ENCODE data around the gene SRCAP. TPM values are rescaled to one million over a fixed set of nuclear protein-coding genes. Genes with fewer than 3 reads are reported as not detected.

Gene SRCAP
- total RNA-seq, 2 experiments from 2014 or later = 59.5 to 60.1 TPM

- POLR2A ChIA-PET = no interaction called here
- Mint-ChIP-seq H3K27ac (no peak overlapping the region), H3K9me3 (no peaks in the 10 kb centered on the region), H3K4me3 (no peak overlapping the region), H3K36me3 (ENCODE audit: low read depth) (peaks cover 84% of the 10 kb centered on the region), H3K4me1 (ENCODE audit: low read depth) (no peaks in the 10 kb centered on the region), H3K27me3 (no peaks in the 10 kb centered on the region)
- DNase-seq (no peak), ATAC-seq (ENCODE audit: poor library complexity) (no peak)
- no peaks in the 10 kb centered on the region for H3K9me3 ChIP-seq (ENCODE audit: control insufficient read depth in 1 of 2, insufficient read depth in 1 of 2, low read length in 2 of 2)
- H3K27me3 ChIP-seq (ENCODE audit: control insufficient read depth in 1 of 2, insufficient read depth in 2 of 2, low read length in 2 of 2) = no peaks in the 10 kb centered on the region
- no peak overlapping the region for H3K4me3 ChIP-seq (ENCODE audit: low read length)
- no peaks in the 10 kb centered on the region for H3K4me1 ChIP-seq (ENCODE audit: insufficient read depth, low read length)
- intact Hi-C loops (cut with DNase I, micrococcal nuclease) = no loop called here
- H3K27ac ChIP-seq (ENCODE audit: low read depth in 1 of 2, low read length in 2 of 2) = no peak overlapping the region
- no peak for TF ChIP-seq CTCF (IDR thresholded peaks at IDR 0.05)
- CTCF ChIA-PET = interaction anchor here (1.8 kb wide), 1 partner anchor 10 kb away, joined by 5 read pairs; no protein-coding TSS in a partner anchor
- peaks cover 70% of the 10 kb centered on the region for H3K36me3 ChIP-seq (ENCODE audit: insufficient read depth, low read length)
Observed at GRCh38 chr16:30731411-30731810, 32.4 kb downstream of the SRCAP start.

- intact Hi-C loops (cut with DNase I, micrococcal nuclease) = no loop called here
- Histone ChIP-seq H3K27ac (ENCODE audit: low read depth in 1 of 2, low read length in 2 of 2) (no peak overlapping the region), H3K4me1 (ENCODE audit: insufficient read depth, low read length) (no peaks in the 10 kb centered on the region), H3K36me3 (ENCODE audit: insufficient read depth, low read length) (peaks cover 77% of the 10 kb centered on the region), H3K9me3 (ENCODE audit: control insufficient read depth in 1 of 2, insufficient read depth in 1 of 2, low read length in 2 of 2) (no peaks in the 10 kb centered on the region), H3K4me3 (ENCODE audit: low read length) (no peak overlapping the region), H3K27me3 (ENCODE audit: control insufficient read depth in 1 of 2, insufficient read depth in 2 of 2, low read length in 2 of 2) (no peaks in the 10 kb centered on the region)
- Mint-ChIP-seq H3K27me3 (no peaks in the 10 kb centered on the region), H3K36me3 (ENCODE audit: low read depth) (peaks cover 84% of the 10 kb centered on the region), H3K27ac (no peak overlapping the region), H3K4me3 (no peak overlapping the region), H3K9me3 (no peaks in the 10 kb centered on the region), H3K4me1 (ENCODE audit: low read depth) (peaks cover 5% of the 10 kb centered on the region)
- no peak for TF ChIP-seq CTCF (IDR thresholded peaks at IDR 0.05)
- ChIA-PET POLR2A (interaction anchor here (0.9 kb wide), 1 partner anchor 10 kb away, joined by 3 read pairs; no protein-coding TSS in a partner anchor), CTCF (no interaction called here)
- ATAC-seq (ENCODE audit: poor library complexity) = no peak
- no peak for DNase-seq
Observed at GRCh38 chr16:30736995-30737793, 38.2 kb downstream of the SRCAP start.

GRCh38 chr16:30737794-30738648, 39.0 kb downstream of the SRCAP start:
- no peaks in the 10 kb centered on the region for H3K27me3 Mint-ChIP-seq
- H3K9me3 ChIP-seq (ENCODE audit: control insufficient read depth in 1 of 2, insufficient read depth in 1 of 2, low read length in 2 of 2) = no peaks in the 10 kb centered on the region
- H3K4me3 ChIP-seq (ENCODE audit: low read length) = no peak overlapping the region
- no peaks in the 10 kb centered on the region for H3K9me3 Mint-ChIP-seq
- POLR2A ChIA-PET = interaction anchor here (0.8 kb wide), 1 partner anchor 44 kb away, joined by 3 read pairs; no protein-coding TSS in a partner anchor
- DNase-seq = no peak
- H3K27ac Mint-ChIP-seq = no peak overlapping the region
- CTCF ChIA-PET = no interaction called here
- peaks cover 81% of the 10 kb centered on the region for H3K36me3 Mint-ChIP-seq (ENCODE audit: low read depth)
- no peak for TF ChIP-seq CTCF (IDR thresholded peaks at IDR 0.05)
- no peak for ATAC-seq (ENCODE audit: poor library complexity)
- intact Hi-C loops (cut with DNase I, micrococcal nuclease) = no loop called here
- H3K4me3 Mint-ChIP-seq = no peak overlapping the region
- no peaks in the 10 kb centered on the region for H3K4me1 ChIP-seq (ENCODE audit: insufficient read depth, low read length)
- no peak overlapping the region for H3K27ac ChIP-seq (ENCODE audit: low read depth in 1 of 2, low read length in 2 of 2)
- peaks cover 5% of the 10 kb centered on the region for H3K4me1 Mint-ChIP-seq (ENCODE audit: low read depth)
- H3K27me3 ChIP-seq (ENCODE audit: control insufficient read depth in 1 of 2, insufficient read depth in 2 of 2, low read length in 2 of 2) = no peaks in the 10 kb centered on the region
- H3K36me3 ChIP-seq (ENCODE audit: insufficient read depth, low read length) = peaks cover 74% of the 10 kb centered on the region

Data from CD4-positive, alpha-beta T cell (primary cell).